CD4-positive, CD25-positive, alpha-beta regulatory T cell (primary cell): ENCODE measurements around the gene PPFIA4. TPM values are rescaled to one million over a fixed set of nuclear protein-coding genes. Genes with fewer than 3 reads are reported as not detected.

Experiments
- ATAC-seq, 2 donors: fragments of 150-1000 bp; cut with Tn5 transposase; one replicate each; pipeline ENCODE4 v1.10.0; 2021; ENCODE audit warnings: low read depth in 2 of 2, moderate number of reproducible peaks in 2 of 2, moderate library complexity in 1 of 2
- DNase-seq, 3 donors: peaks; one replicate each; pipeline versions ENCODE4 v3.0.0 to v3.0.0-alpha.2; 2012 to 2022; ENCODE audit warnings: mixed read lengths in 1 of 3
- H3K27ac ChIP-seq: one replicate; pipeline ENCODE4 v1.7.0; 2013; ENCODE audit warnings: mild to moderate bottlenecking, low read length; ENCODE audit not compliant: insufficient read depth, poor library complexity, severe bottlenecking
- H3K27me3 ChIP-seq: one replicate; pipeline ENCODE4 v1.7.0; 2013; ENCODE audit warnings: low read length; ENCODE audit not compliant: control insufficient read depth, insufficient read depth
- H3K36me3 ChIP-seq: one replicate; pipeline ENCODE4 v1.7.0; 2013; ENCODE audit warnings: mild to moderate bottlenecking, low read length, moderate library complexity; ENCODE audit not compliant: control insufficient read depth, insufficient read depth
- H3K4me1 ChIP-seq: 2 replicates; pipeline ENCODE4 v1.7.0; 2013; ENCODE audit warnings: mild to moderate bottlenecking, low read length; ENCODE audit not compliant: insufficient read depth, control insufficient read depth, poor library complexity, severe bottlenecking
- H3K4me3 ChIP-seq: one replicate; pipeline ENCODE4 v1.7.0; 2013; ENCODE audit warnings: low read depth, mild to moderate bottlenecking, low read length, moderate library complexity
- H3K9me3 ChIP-seq, 2 experiments: 1 replicate in 1 of 2; 2 replicates in 1 of 2; pipeline ENCODE4 v1.7.0; 2013; ENCODE audit warnings: low read length in 2 of 2, mild to moderate bottlenecking in 1 of 2, moderate library complexity in 1 of 2; ENCODE audit not compliant: control insufficient read depth in 2 of 2
- H3K27ac Mint-ChIP-seq, 3 donors: one replicate each; pipeline ENCODE4 v1.8.0; 2020 to 2022; ENCODE audit warnings: mild to moderate bottlenecking in 3 of 3, mixed read lengths in 3 of 3, moderate library complexity in 2 of 3
- H3K27me3 Mint-ChIP-seq: one replicate; pipeline ENCODE4 v1.8.0; 2022; ENCODE audit warnings: mild to moderate bottlenecking, mixed read lengths
- H3K36me3 Mint-ChIP-seq: one replicate; pipeline ENCODE4 v1.8.0; 2020; ENCODE audit warnings: mixed read lengths
- H3K4me1 Mint-ChIP-seq, 4 donors: one replicate each; pipeline ENCODE4 v1.8.0; 2020 to 2022; ENCODE audit warnings: mixed read lengths in 4 of 4, mild to moderate bottlenecking in 1 of 4
- H3K4me3 Mint-ChIP-seq, 4 donors: one replicate each; pipeline ENCODE4 v1.8.0; 2020 to 2022; ENCODE audit warnings: mild to moderate bottlenecking in 4 of 4, mixed read lengths in 4 of 4, moderate library complexity in 3 of 4
- H3K9me3 Mint-ChIP-seq, 7 donors: one replicate each; pipeline ENCODE4 v1.8.0; 2020 to 2022; ENCODE audit warnings: mixed read lengths in 7 of 7, mild to moderate bottlenecking in 3 of 7, moderate library complexity in 2 of 7
- polyA plus RNA-seq, 4 donors: library from polyadenylated mRNA; unstranded; fragments of 300-500 nt; fragmentation: Illumina TruSeq; gene quantifications; one replicate each; pipeline ENCODE4 v1.2.3, GENCODE V29; 2021
- total RNA-seq: library from RNA; stranded (reverse); gene quantifications from one replicate; pipeline ENCODE4 v1.2.3, GENCODE V29; 2022

PPFIA4 gene
- total and polyA plus RNA-seq, 5 donors from 2014 or later = 0.96 TPM; not detected in 4

- no peaks in the 10 kb centered on the region for H3K4me1 ChIP-seq
- no peaks in the 10 kb centered on the region for H3K4me1 Mint-ChIP-seq
- H3K27me3 ChIP-seq = no peaks in the 10 kb centered on the region
- H3K27me3 Mint-ChIP-seq = peaks cover 8% of the 10 kb centered on the region
- no peaks in the 10 kb centered on the region for H3K9me3 ChIP-seq
- no peak overlapping the region for H3K27ac ChIP-seq
- H3K9me3 Mint-ChIP-seq = no peaks in the 10 kb centered on the region
- ATAC-seq = no peak
- no peak overlapping the region for H3K27ac Mint-ChIP-seq
- no peak overlapping the region for H3K4me3 ChIP-seq
- no peak overlapping the region for H3K4me3 Mint-ChIP-seq
- H3K36me3 Mint-ChIP-seq = no peaks in the 10 kb centered on the region
- DNase-seq = no peak
- H3K36me3 ChIP-seq = no peaks in the 10 kb centered on the region
Observed at GRCh38 chr1:203057911-203058675, 31.8 kb downstream of the PPFIA4 start.

GRCh38 chr1:203058676-203058935 is 32.3 kb downstream of the PPFIA4 start:
- Mint-ChIP-seq H3K9me3 (no peaks in the 10 kb centered on the region), H3K27me3 (peaks cover 8% of the 10 kb centered on the region), H3K27ac (no peak overlapping the region), H3K4me1 (no peaks in the 10 kb centered on the region), H3K4me3 (no peak overlapping the region), H3K36me3 (no peaks in the 10 kb centered on the region)
- no peak overlapping the region for H3K27ac ChIP-seq
- H3K4me3 ChIP-seq = no peak overlapping the region
- H3K9me3 ChIP-seq = no peaks in the 10 kb centered on the region
- H3K36me3 ChIP-seq = no peaks in the 10 kb centered on the region
- DNase-seq (no peak), ATAC-seq (no peak)
- no peaks in the 10 kb centered on the region for H3K27me3 ChIP-seq
- no peaks in the 10 kb centered on the region for H3K4me1 ChIP-seq

GRCh38 chr1:203059485-203059884 is 33.2 kb downstream of the PPFIA4 start:
- Mint-ChIP-seq H3K27me3 (peaks cover 8% of the 10 kb centered on the region), H3K27ac (no peak overlapping the region), H3K9me3 (no peaks in the 10 kb centered on the region), H3K4me3 (no peak overlapping the region), H3K4me1 (no peaks in the 10 kb centered on the region), H3K36me3 (no peaks in the 10 kb centered on the region)
- no peak overlapping the region for H3K4me3 ChIP-seq
- no peak overlapping the region for H3K27ac ChIP-seq
- no peaks in the 10 kb centered on the region for H3K9me3 ChIP-seq
- H3K4me1 ChIP-seq = no peaks in the 10 kb centered on the region
- H3K36me3 ChIP-seq = no peaks in the 10 kb centered on the region
- H3K27me3 ChIP-seq = no peaks in the 10 kb centered on the region
- DNase-seq (no peak), ATAC-seq (no peak)

GRCh38 chr1:203060115-203060514 is 33.8 kb downstream of the PPFIA4 start:
- peaks cover 8% of the 10 kb centered on the region for H3K27me3 Mint-ChIP-seq

GRCh38 chr1:203063287-203063686 is 37.0 kb downstream of the PPFIA4 start:
- H3K27me3 ChIP-seq = no peaks in the 10 kb centered on the region
- H3K4me3 Mint-ChIP-seq = no peak overlapping the region
- no peaks in the 10 kb centered on the region for H3K36me3 ChIP-seq
- no peaks in the 10 kb centered on the region for H3K4me1 Mint-ChIP-seq
- DNase-seq = no peak
- no peak overlapping the region for H3K4me3 ChIP-seq
- ATAC-seq = no peak
- H3K4me1 ChIP-seq = no peaks in the 10 kb centered on the region
- H3K27ac ChIP-seq = no peak overlapping the region
- H3K9me3 Mint-ChIP-seq = no peaks in the 10 kb centered on the region
- H3K27ac Mint-ChIP-seq = no peak overlapping the region
- H3K36me3 Mint-ChIP-seq = no peaks in the 10 kb centered on the region
- H3K9me3 ChIP-seq = no peaks in the 10 kb centered on the region
- H3K27me3 Mint-ChIP-seq = peaks cover 5% of the 10 kb centered on the region

More at GRCh38 chr1:203060115-203060514, 33.8 kb downstream of the PPFIA4 start:
- H3K27ac ChIP-seq = no peak overlapping the region
- no peaks in the 10 kb centered on the region for H3K4me1 ChIP-seq
- ATAC-seq (no peak), DNase-seq (no peak)
- H3K27me3 ChIP-seq = no peaks in the 10 kb centered on the region
- Mint-ChIP-seq H3K9me3 (no peaks in the 10 kb centered on the region), H3K36me3 (no peaks in the 10 kb centered on the region), H3K4me3 (no peak overlapping the region), H3K27ac (no peak overlapping the region), H3K4me1 (no peaks in the 10 kb centered on the region)
- no peaks in the 10 kb centered on the region for H3K9me3 ChIP-seq
- H3K36me3 ChIP-seq = no peaks in the 10 kb centered on the region
- no peak overlapping the region for H3K4me3 ChIP-seq

- Histone ChIP-seq H3K9me3 (no peaks in the 10 kb centered on the region), H3K27me3 (no peaks in the 10 kb centered on the region), H3K27ac (no peak overlapping the region), H3K36me3 (no peaks in the 10 kb centered on the region), H3K4me3 (no peak overlapping the region), H3K4me1 (no peaks in the 10 kb centered on the region)
- no peak for ATAC-seq
- no peaks in the 10 kb centered on the region for H3K4me1 Mint-ChIP-seq
- H3K27ac Mint-ChIP-seq = no peak overlapping the region
- H3K4me3 Mint-ChIP-seq = no peak overlapping the region
- H3K9me3 Mint-ChIP-seq = no peaks in the 10 kb centered on the region
- H3K27me3 Mint-ChIP-seq = peaks cover 5% of the 10 kb centered on the region
- no peaks in the 10 kb centered on the region for H3K36me3 Mint-ChIP-seq
- DNase-seq = no peak
Observed at GRCh38 chr1:203065191-203065590, 38.9 kb downstream of the PPFIA4 start.

- Histone ChIP-seq H3K9me3 (no peaks in the 10 kb centered on the region), H3K36me3 (no peaks in the 10 kb centered on the region), H3K4me1 (no peaks in the 10 kb centered on the region), H3K4me3 (no peak overlapping the region), H3K27ac (no peak overlapping the region), H3K27me3 (no peaks in the 10 kb centered on the region)
- DNase-seq (no peak), ATAC-seq (no peak)
- Mint-ChIP-seq H3K27ac (no peak overlapping the region), H3K27me3 (peaks cover 5% of the 10 kb centered on the region), H3K4me1 (no peaks in the 10 kb centered on the region), H3K4me3 (no peak overlapping the region), H3K9me3 (no peaks in the 10 kb centered on the region), H3K36me3 (no peaks in the 10 kb centered on the region)
Observed at GRCh38 chr1:203065986-203066385, 39.7 kb downstream of the PPFIA4 start.

- no peaks in the 10 kb centered on the region for H3K36me3 ChIP-seq
- H3K4me1 ChIP-seq = no peaks in the 10 kb centered on the region
- no peak overlapping the region for H3K4me3 ChIP-seq
- H3K27me3 ChIP-seq = no peaks in the 10 kb centered on the region
- ATAC-seq (no peak), DNase-seq (no peak)
- H3K27ac ChIP-seq = no peak overlapping the region
- H3K4me1 Mint-ChIP-seq = no peaks in the 10 kb centered on the region
- peaks cover 5% of the 10 kb centered on the region for H3K27me3 Mint-ChIP-seq
- H3K9me3 Mint-ChIP-seq = no peaks in the 10 kb centered on the region
- H3K27ac Mint-ChIP-seq = no peak overlapping the region
- no peaks in the 10 kb centered on the region for H3K36me3 Mint-ChIP-seq
- H3K4me3 Mint-ChIP-seq = no peak overlapping the region
- H3K9me3 ChIP-seq = no peaks in the 10 kb centered on the region
Observed at GRCh38 chr1:203066965-203067364, 40.7 kb downstream of the PPFIA4 start.
